Gastrocnemius medialis (tissue), 4 donors: ENCODE results near the gene CYBB.

Source experiments
- CTCF ChIP-seq, 5 experiments: fragments of 450-650 bp in 3 of 5; fragments of 200-600 bp in 2 of 5; sonication (generic) in 2 of 5; IDR thresholded peaks in 4 of 5; conservative IDR thresholded peaks in 1 of 5; 1 replicate in 4 of 5; 2 replicates in 1 of 5; pipeline ENCODE4 v1.5.1; 2016 to 2019; ENCODE audit warnings: antibody characterized with exemption in 5 of 5, mild to moderate bottlenecking in 3 of 5, moderate library complexity in 3 of 5
- POLR2A ChIP-seq, 2 donors: fragments of 450-650 bp; IDR thresholded peaks; one replicate each; pipeline ENCODE4 v1.6.1; 2017; ENCODE audit warnings: antibody characterized with exemption in 2 of 2, mild to moderate bottlenecking in 2 of 2, moderate library complexity in 2 of 2

- TF ChIP-seq CTCF (IDR thresholded peaks at IDR 0.05 in 4 of 5, conservative IDR thresholded peaks at IDR 0.05 in 1 of 5), result no peak
- TF ChIP-seq POLR2A (IDR thresholded peaks at IDR 0.05), result no peak
Measured at GRCh38 chrX:37757082-37757481, 22.8 kb upstream of the CYBB start.
